Measurements from ENCODE around the gene VWA8. TPM values are rescaled to one million over a fixed set of nuclear protein-coding genes. Genes with fewer than 3 reads are reported as not detected.

VWA8 gene
- total and polyA plus RNA-seq, 4 donors: 4.7 to 26.3 (median 11.9) TPM

- ATAC-seq (ENCODE audit: insufficient read depth, low FRiP score): no peak
- H3K4me1 ChIP-seq (ENCODE audit: control insufficient read depth in 5 of 5, insufficient read depth in 5 of 5, low read length in 5 of 5): no peaks in the 10 kb centered on the region
- WGBS, 2 donors: 84 to 96% methylated on average over 4 of the region's 4 CpGs
- H3K9me3 ChIP-seq (ENCODE audit: control insufficient read depth in 4 of 4, insufficient read depth in 3 of 4, low read length in 3 of 4): no peaks in the 10 kb centered on the region
- H3K27ac ChIP-seq (ENCODE audit: low read depth in 1 of 2, low read length in 1 of 2): no peak overlapping the region
- H3K4me3 ChIP-seq: no peak overlapping the region
- H3K9ac ChIP-seq (ENCODE audit: insufficient read depth in 1 of 2, low read length in 2 of 2): no peak overlapping the region
- H3K36me3 ChIP-seq (ENCODE audit: control insufficient read depth in 4 of 4, insufficient read depth in 4 of 4, low read length in 4 of 4): no peaks in the 10 kb centered on the region
- no peak for TF ChIP-seq CTCF (IDR thresholded peaks at IDR 0.05; ENCODE audit: control extremely low read depth, extremely low read depth)
- no peaks in the 10 kb centered on the region for H3K27me3 ChIP-seq (ENCODE audit: control insufficient read depth in 3 of 3, insufficient read depth in 3 of 3, low read length in 2 of 3)
- DNase-seq: no peak
Measured at GRCh38 chr13:41969072-41969471, 8.2 kb upstream of the VWA8 start.

- Histone ChIP-seq H3K9me3 (ENCODE audit: control insufficient read depth in 4 of 4, insufficient read depth in 3 of 4, low read length in 3 of 4) (no peaks in the 10 kb centered on the region), H3K4me1 (ENCODE audit: control insufficient read depth in 5 of 5, insufficient read depth in 5 of 5, low read length in 5 of 5) (no peaks in the 10 kb centered on the region), H3K9ac (ENCODE audit: insufficient read depth in 1 of 2, low read length in 2 of 2) (no peak overlapping the region), H3K36me3 (ENCODE audit: control insufficient read depth in 4 of 4, insufficient read depth in 4 of 4, low read length in 4 of 4) (no peaks in the 10 kb centered on the region), H3K4me3 (no peak overlapping the region), H3K27me3 (ENCODE audit: control insufficient read depth in 3 of 3, insufficient read depth in 3 of 3, low read length in 2 of 3) (no peaks in the 10 kb centered on the region), H3K27ac (ENCODE audit: low read depth in 1 of 2, low read length in 1 of 2) (no peak overlapping the region)
- WGBS, 2 donors: 86 to 97% methylated on average over 1 of the region's 1 CpG
- no peak for ATAC-seq (ENCODE audit: insufficient read depth, low FRiP score)
- DNase-seq: no peak
- no peak for TF ChIP-seq CTCF (IDR thresholded peaks at IDR 0.05; ENCODE audit: control extremely low read depth, extremely low read depth)
Measured at GRCh38 chr13:41966671-41967070, 5.8 kb upstream of the VWA8 start.

GRCh38 chr13:41962994-41963393 is 2.1 kb upstream of the VWA8 start:
- H3K9ac ChIP-seq (ENCODE audit: insufficient read depth in 1 of 2, low read length in 2 of 2): no peak overlapping the region
- no peaks in the 10 kb centered on the region for H3K9me3 ChIP-seq (ENCODE audit: control insufficient read depth in 4 of 4, insufficient read depth in 3 of 4, low read length in 3 of 4)
- no peaks in the 10 kb centered on the region for H3K36me3 ChIP-seq (ENCODE audit: control insufficient read depth in 4 of 4, insufficient read depth in 4 of 4, low read length in 4 of 4)
- no peak for ATAC-seq (ENCODE audit: insufficient read depth, low FRiP score)
- TF ChIP-seq CTCF (IDR thresholded peaks at IDR 0.05; ENCODE audit: control extremely low read depth, extremely low read depth): no peak
- H3K4me1 ChIP-seq (ENCODE audit: control insufficient read depth in 5 of 5, insufficient read depth in 5 of 5, low read length in 5 of 5): peaks cover 0 to 8% (median 0%) of the 10 kb centered on the region in 5 donors
- DNase-seq: no peak
- H3K4me3 ChIP-seq: no peak overlapping the region
- WGBS, 2 donors: 88 to 96% methylated on average over 1 of the region's 1 CpG
- H3K27me3 ChIP-seq (ENCODE audit: control insufficient read depth in 3 of 3, insufficient read depth in 3 of 3, low read length in 2 of 3): no peaks in the 10 kb centered on the region
- H3K27ac ChIP-seq (ENCODE audit: low read depth in 1 of 2, low read length in 1 of 2): no peak overlapping the region

- H3K27ac ChIP-seq (ENCODE audit: low read depth in 1 of 2, low read length in 1 of 2): peak overlapping the region; percentile 95
- DNase-seq: no peak
- no peaks in the 10 kb centered on the region for H3K9me3 ChIP-seq (ENCODE audit: control insufficient read depth in 4 of 4, insufficient read depth in 3 of 4, low read length in 3 of 4)
- WGBS, 2 donors: 33 to 36% methylated on average over 6 of the region's 6 CpGs
- H3K9ac ChIP-seq (ENCODE audit: insufficient read depth in 1 of 2, low read length in 2 of 2): peak overlapping the region; percentile 65 to 85
- no peaks in the 10 kb centered on the region for H3K36me3 ChIP-seq (ENCODE audit: control insufficient read depth in 4 of 4, insufficient read depth in 4 of 4, low read length in 4 of 4)
- H3K4me3 ChIP-seq: peak overlapping the region; percentile 99
- peaks cover 0 to 8% (median 0%) of the 10 kb centered on the region in 5 donors for H3K4me1 ChIP-seq (ENCODE audit: control insufficient read depth in 5 of 5, insufficient read depth in 5 of 5, low read length in 5 of 5)
- H3K27me3 ChIP-seq (ENCODE audit: control insufficient read depth in 3 of 3, insufficient read depth in 3 of 3, low read length in 2 of 3): no peaks in the 10 kb centered on the region
- no peak for TF ChIP-seq CTCF (IDR thresholded peaks at IDR 0.05; ENCODE audit: control extremely low read depth, extremely low read depth)
- ATAC-seq (ENCODE audit: insufficient read depth, low FRiP score): no peak
Measured at GRCh38 chr13:41961466-41961760, 504 bp upstream of the VWA8 start.

All from lung (tissue), 12 donors.